HL-60/S4 (cell line): ENCODE measurements around the gene FBXL17.

Experiments used
- in situ Hi-C: fragments of 300-500 bp; cut with MboI; formaldehyde crosslinking; loops from 2 replicates; pipeline ENCODE4 v1.14.3; 2022; ENCODE audit warnings: low sequenced_read_pairs

The FBXL17 gene

DNA sequence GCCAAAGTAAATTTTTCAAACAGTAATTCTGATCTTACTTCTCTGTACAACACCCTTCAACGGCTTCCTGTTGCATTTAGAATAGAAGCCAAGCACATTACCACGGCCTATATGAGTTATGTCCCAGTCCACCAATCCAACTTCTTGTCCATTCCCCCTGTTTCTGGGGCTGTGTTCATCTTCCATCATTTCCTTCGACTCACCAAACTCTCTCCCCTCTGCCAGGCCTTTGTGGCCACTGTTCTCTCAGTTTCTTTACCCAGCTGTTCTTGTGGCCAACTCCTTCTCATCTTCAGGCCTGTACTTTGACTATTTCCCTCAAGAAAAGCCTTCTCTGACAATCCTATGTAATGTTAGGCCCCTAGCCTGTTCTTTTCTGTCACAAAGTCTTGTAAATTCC lies 451.8 kb downstream of the FBXL17 start:
- in situ Hi-C loops, result no loop called here

DNA sequence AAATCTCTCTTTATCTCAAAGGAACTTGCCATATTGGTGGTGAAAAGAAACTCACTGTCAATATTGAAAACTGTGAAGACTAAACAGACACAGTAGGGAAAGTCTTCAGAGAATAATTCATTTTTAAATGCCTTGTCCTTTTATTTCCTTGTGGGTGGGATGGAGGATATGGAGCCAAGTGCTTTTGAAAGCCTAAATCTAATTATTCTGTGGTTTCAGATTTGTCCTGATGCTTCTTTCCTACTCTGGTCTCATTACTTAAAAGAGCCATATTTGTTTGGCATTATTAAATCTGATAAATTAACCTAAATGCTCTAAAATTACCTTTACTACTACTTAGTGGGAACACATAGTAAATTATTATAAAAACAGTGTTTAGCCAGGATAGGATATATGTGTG lies 452.8 kb downstream of the FBXL17 start:
- in situ Hi-C loops, result no loop called here

DNA sequence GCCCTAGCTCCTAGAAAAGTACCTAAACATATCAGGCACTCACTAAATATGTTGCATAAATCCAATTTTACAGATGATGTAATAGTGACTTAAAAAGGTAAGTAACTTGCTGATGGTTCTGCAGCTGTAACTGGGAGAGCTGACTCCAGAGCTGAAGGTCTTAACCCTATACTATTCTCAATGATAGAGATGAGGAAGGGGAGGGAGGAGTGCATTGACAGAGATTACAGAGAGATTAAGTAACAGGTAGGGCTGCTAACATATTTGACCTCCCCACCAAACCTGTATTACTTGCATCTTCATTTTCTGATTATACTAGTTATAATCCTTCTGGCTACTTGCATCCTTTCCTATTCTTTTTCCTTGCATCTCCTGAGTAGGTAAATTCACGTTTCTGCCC lies 455.8 kb downstream of the FBXL17 start:
- in situ Hi-C loops, result no loop called here

DNA sequence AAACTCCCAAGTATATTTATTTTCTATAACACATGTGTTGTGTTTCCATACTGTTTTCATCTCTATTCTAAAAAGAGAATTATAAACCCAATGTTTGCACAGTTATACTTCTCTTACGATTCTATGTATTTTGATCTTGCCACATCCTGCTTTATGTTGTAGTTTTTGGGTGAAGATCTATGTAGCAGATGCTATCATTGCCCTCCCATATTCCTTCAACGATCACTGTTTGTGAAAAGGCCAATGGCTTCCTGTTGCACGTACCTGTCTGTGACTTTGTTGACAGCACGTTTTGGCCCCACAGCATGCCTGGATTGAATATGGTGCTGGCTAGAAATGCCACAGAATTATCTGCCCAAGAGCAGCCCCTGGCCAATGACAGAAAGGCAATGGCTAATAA lies 456.7 kb downstream of the FBXL17 start:
- in situ Hi-C loops, result no loop called here

DNA sequence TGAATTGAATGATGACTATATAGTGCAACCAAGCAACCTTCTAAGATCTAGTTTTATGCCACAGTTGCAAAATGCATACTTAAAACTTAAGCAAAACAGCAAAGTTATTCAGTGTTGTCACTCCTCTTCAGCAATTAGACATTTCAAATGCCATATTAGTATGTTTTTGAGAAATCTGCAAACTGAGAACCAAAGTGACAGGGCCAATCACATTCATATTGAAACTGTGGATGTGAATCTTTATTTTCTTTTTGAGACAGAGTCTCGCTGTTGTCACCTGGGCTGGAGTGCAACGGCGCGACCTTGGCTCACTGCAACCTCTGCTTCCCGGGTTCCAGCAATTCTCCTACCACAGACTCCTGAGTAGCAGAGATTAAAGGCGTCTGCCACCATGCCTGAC lies 461.9 kb downstream of the FBXL17 start:
- in situ Hi-C loops, result no loop called here

DNA sequence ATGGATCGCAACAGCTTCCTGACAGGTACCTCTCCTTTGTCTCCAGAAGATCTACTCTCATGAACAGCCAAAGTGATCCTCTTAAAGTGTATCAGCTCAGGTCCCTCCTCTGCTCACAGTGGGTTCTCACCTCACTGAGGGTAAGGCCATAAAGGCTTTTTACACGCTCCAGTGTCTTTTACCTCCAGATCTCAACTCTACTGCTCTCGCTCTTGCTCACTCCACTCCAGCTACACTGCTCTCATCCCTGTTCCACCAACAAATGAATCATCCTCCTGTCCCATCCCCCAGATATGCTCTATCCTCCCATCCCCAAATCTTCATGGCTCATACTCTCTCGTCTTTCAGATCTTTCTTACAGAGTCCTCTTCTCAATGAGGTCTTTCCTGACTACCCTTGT lies 462.5 kb downstream of the FBXL17 start:
- in situ Hi-C loops, result no loop called here

DNA sequence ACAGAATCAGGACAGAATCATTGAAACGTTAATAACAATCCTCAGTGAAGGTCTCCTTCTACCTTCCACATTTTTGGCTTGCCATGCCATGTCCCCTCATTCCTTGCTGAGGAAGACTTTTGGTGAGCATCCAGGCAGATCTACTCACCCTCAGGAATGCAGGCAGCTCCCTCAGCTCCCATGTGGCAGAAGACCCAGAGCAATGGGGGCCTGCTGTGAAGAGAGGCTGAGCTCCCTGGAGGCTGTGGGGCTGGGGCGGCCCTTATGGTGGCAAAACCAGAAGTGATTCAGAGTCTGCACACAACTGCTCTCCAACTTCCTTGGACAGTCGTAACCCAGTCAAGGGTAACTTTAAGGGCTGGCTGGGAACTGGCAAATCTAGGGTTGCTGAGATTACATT lies 463.9 kb downstream of the FBXL17 start:
- in situ Hi-C loops, result no loop called here

DNA sequence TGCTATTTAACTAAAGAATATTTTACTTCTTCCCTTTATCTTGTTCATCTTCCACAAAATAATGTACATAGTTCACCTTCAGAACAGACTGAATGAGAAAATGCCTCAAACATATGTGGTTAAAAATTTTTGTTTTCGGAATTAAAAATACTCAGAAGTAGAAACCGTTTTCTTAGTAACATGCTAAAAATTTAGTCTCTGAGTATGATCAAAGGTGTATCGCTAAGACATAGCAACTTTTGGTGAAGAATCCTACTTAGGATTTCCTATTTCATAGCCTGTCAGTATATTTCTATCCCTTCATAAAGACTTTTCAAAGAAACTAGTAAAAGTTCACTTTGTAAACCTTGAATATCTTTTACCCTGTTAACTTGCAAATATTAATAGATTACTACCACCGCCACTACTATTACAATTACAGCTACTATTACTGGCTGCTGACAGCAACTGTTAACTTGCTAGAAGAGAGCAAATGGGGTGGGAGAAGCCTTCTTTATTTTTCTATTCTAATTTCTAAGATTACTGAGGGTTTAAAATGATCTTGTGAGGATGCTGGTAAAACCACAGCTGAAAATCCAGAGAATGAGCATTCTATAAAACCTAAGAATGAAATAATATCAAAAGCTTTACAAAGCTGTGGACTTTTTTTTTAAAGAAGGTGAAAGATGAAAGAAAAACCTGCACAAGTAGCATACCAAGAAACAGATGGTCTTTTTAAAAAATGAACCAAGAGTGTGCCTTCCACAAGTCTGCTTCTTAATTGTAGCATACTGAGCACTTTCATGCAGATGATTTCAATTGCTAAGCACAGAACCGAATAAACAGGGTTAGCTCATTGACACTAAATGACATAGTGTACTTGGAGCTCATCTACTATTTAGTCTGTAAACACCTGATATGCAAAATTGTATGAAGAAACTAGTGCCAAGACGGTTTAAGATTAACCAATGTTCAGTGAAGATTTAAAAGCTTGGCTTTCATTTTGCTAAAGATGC lies 464.9 kb downstream of the FBXL17 start:
- in situ Hi-C loops, result no loop called here

DNA sequence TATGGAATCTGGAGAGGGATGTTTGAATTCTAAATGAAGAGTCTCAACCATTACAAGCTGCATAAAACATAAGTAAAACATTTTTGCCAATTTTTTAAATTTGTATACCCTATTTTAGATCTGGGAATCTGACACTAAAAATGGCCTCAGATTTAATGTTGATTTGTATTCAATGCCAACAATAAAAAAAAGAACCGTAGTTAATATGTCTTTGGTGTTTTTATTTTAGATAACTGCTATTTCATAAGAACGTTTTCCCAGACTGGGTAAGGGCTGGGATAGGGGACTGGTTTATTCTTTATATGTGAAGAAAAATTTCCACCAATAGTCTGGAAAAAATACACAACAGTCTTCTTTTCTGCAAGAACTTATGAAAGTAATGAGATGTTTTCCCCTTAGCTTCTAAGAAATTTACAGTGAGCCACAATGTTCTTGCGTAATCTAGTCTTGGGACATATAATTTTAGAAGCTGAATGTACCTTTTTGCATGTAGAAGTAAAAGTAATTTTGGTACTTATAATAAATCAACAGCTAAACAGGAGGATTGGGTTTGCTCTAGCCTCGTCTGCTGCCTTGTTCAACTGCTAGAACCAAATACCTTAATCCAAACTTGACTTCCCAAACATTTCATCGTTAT lies 466.6 kb downstream of the FBXL17 start:
- in situ Hi-C loops, result no loop called here

DNA sequence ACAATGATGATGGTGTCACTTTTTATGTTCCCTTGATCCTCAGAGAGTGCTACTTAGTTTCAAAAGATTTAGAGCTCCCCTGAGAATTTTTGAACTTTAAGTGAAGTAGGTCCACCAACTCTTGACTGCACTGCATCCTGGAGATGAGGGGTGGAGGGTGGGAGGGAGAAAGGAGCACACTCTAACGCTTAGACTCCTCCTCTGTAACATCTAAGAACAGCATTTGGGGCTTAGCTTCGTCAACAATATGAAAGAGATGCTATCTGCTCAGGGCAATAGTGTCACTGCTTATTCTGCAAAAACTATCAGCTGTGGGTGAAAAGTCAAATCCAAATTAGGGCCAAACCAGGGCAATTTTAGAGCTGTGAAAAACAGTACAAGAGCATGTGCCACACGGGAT lies 468.4 kb downstream of the FBXL17 start:
- in situ Hi-C loops, result no loop called here

DNA sequence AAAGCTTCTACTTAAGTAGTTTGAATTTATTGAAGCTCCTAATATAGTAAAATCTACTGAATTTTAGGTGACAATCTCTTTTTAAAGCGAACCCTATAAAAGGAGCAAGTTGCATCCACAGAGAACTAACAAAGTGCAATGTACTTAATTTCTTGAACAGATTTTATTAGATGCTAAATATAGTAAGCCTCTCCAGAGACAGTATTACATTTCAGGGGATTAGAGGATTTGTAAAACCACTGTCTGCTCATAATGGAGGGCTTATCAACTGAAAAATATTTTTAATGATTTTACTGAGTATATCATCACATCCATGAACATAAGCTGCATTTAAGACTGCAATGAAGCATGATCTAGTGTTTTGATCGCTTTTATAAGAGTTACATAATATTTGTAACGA lies 481.2 kb downstream of the FBXL17 start:
- in situ Hi-C loops, result no loop called here

DNA sequence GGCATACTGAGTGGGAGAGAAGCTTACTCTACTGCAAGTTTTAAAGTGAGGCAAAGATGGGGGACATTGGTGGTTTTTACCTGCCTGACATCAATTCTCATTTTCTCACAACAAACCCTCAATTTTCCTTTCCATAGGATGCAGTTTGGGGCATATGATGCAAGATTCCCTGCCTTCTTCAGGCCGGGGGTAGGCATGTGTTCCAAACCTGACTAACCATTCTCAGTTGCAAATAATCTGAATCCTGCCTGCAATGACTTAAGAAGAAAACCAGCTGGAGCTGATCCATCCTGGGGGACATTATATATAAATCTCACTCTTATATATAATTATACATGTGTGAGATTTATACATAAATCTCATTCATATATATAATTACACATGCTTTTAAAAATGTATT lies 487.5 kb downstream of the FBXL17 start:
- in situ Hi-C loops, result no loop called here

DNA sequence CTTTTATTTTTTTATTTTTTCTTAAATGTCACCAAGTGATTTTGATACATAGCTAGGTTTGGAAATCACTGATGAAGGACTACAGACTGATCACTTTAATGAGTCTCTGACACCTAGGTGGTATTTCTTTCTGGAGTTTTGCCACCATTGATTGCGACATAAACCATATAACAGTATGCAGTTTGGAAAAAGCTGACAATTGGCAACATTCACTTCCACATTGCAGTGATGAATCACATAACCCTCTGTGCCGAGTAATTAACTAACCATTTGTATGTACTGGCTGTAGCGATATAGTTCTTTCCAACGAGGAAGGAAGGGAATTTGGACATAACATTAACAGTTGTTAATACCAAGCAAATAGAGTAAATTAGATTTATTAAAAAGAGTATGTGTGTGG lies 488.3 kb downstream of the FBXL17 start:
- in situ Hi-C loops, result no loop called here

DNA sequence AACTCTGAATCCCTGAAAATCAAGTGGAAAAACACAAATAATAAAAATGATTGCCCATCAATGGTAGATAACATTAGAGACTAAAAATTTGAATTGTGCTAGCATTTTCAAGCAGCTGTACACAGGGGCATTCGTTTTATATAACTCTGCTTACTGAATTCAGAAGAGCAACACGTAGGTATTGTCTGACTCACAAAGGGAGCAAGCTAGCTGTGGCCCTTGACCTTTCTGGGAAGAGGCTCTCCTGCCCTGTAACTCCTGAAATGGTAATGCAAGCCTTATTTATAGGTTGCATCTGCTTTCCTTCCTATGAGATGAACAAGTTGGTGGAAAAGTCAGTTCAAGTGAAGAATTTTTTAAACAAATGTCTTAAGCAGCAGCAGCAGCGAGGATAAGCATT lies 492.5 kb downstream of the FBXL17 start:
- in situ Hi-C loops, result no loop called here

DNA sequence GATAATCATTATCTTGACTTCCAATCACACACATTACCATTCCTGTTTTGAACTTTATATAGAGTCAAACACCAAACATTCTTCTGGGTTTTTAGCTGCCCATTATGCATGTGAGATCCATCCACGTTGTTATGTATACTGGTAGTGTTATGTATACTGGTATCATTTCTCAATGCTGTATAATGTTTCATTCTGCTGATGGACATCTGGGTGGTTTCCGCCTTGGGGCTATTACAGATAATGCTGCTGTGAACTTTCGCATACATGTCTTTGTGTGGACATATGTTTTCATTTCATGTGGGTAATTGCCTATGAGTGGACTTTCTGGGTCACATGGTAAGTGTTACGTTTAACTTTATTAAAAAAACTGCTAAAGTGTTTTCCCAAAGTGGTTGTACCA lies 493.4 kb downstream of the FBXL17 start:
- in situ Hi-C loops, result no loop called here

DNA sequence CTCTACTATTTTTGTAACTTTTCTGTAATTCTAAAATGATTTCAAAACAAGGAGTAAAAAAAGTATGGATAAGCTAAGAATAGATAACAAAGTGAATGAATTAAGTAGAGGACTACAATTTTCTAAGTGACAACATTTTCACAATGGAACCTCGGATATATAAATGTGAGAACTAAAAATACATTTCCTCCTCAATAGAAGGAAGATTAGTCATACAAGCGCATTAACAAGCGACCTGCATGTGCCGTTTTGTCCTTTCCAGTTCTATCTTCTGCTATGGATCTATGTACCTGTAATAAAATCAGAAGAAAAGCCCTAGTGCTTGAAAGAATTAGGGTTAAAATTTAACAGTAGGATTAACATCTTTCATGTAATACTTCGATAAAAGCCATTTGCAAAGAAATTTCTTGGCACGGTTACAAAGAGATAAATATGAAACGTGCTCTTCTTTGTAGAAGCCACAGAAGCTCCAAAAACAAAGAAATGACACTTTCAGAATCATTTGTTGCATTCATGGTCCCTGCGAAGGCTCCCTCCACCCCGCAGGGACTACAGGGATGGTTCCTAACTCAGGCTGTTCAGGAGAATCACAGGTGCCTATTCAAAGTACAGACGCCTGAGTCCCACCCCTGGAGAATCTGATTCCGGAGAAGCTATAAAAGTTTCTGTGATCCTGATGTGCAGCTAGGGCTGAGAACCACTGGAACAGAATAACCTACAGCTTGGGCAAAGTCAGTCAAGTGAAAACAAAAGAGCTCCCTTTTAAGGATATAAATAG lies 494.5 kb downstream of the FBXL17 start:
- in situ Hi-C loops, result no loop called here

DNA sequence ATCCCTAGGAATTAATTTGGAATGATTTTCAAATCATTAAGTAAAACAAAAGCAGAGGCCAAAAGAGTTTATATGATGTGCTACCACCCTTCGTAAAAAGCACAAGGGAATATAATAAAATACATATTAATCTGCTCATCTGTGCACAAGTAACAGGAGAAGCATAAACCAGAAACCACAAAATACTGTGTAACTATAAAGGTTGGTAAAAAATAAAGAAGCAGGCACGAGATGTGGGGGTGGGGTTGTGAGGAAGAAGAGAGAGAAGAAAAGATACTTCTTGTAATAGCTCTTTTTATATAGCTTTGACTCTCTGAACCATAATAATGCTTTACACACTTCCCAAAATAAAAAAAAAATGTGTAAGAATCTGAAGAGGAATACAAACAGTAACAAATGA lies 496.3 kb downstream of the FBXL17 start:
- in situ Hi-C loops, result no loop called here

DNA sequence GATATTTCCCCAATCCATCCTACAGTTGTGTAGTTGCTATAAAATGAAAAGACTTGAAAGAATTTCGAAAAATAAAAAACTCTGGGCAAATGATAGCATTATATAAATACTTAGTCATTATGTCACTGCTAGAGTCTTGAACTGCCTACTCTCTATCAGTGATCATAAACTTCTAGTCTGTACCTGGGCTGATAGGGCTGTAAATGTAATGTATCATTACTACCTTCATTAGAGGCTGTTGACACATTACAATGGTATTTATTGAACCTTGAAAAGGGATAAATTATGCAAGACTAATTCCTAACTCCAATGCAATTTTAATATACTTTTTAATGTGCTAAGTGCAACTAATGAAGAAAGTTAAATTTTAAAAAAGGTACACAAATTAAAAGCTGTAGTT lies 497.0 kb downstream of the FBXL17 start:
- in situ Hi-C loops, result no loop called here

DNA sequence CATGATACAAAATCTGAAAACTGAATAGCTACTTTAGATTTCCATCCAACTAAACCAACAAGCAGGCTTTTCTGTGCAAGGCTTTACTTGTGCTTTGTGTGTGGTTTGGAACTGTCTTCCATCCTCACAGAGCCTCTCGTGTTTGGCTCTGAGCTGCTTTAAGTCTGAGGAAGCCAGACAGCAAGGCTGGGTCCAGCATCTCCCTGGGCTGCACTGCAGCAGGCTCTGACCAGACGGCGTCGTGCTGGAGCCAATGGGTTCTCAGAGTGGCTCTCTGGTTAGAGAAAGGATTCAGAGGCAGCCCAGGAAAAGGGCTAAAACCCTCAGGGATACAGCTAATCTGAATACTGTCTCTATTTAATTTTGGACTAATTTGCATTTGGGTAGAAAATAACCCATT lies 503.2 kb downstream of the FBXL17 start:
- in situ Hi-C loops, result no loop called here

DNA sequence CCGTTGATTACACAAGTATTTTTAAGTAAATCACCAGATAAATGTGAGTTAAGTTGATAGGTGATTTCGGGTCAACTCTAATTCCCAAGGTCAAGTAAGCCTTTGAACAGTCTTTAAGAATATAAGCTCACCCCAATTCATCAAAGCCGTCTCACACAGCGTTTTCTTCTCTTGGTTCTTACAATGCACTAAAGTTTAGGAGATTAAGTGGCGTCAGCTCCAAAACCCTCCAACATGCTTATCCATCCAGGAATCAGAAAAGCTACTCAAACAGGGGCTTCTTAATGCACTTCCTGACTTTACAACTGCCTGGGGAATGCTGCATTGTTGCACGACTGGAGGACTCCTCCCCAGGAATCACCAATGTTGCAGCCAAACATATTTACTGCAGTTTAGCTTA lies 505.0 kb downstream of the FBXL17 start:
- in situ Hi-C loops, result no loop called here

DNA sequence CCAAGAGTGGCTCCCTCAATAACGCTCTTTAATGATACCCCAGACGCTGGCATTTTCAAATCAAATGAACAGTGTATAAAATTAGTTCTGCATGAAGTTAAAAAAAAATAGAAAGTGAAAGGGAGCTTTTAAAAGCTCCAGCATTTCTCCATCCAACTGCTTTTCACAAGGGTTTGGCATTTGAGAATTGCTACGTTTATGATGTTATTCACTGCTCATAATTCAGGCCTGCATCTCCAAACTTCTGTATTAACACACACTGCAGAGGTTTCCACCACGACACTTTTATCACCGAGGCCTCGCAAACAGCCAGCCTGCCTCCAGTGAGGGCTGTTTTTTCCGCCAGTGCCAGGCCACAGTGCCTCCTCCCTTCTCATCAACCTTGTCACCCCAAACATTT lies 505.6 kb downstream of the FBXL17 start:
- in situ Hi-C loops, result no loop called here

DNA sequence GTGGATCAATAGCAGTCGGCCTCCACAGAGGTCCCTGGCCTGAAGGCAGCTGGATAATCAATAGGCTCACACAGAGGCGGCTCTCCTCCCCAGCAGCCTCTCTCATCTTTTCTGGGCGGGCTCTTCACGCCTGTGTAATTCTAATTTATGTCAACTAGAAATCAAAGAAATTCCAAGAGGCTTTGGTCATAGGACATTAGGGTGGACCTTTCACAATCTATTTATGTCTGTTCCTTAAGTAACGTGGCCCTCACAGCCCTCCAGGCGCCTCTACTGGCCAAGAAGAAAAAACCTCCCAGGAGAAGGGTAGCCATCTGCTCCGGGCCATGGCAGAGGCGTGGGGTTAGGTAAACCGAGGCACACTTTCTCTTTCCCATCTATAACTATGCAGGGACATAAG lies 506.1 kb downstream of the FBXL17 start:
- in situ Hi-C loops, result no loop called here
